Measurements from ENCODE around the gene UQCR10. TPM values are rescaled to one million over a fixed set of nuclear protein-coding genes. Genes with fewer than 3 reads are reported as not detected.
A peak's percentile ranks its signal among the peaks of the same experiment; 100 is the strongest.

Gene UQCR10
- total RNA-seq, 2 donors from 2014 or later, result 92.8 to 124 TPM

DNA sequence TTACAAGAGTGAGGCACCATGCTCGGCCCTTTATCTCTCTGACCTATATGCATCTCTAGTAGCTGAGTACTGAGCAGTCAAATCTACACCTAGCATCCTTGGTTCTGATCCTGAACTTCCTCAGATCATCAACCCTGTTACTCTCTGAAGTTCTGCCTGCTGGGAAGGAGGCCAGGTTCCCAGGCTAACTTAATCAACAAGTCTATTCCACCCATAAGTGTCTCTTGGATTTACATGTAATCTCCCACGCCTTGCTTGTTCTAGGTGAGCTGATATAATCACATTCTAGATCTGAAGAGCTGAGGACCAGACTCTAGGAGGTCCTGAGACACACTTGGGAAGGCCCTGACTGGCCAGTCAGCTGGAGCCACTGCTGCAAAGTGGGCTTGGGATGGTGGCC lies 25.2 kb upstream of the UQCR10 start:
- no peaks in the 10 kb centered on the region for H3K36me3 ChIP-seq
- 93% methylated on average over 2 of the region's 2 CpGs for WGBS
- no peak for DNase-seq (ENCODE audit: low spot score)
- H3K27me3 ChIP-seq (replicated peaks; ENCODE audit: insufficient read depth), result no peaks in the 10 kb centered on the region
- H3K4me3 ChIP-seq, result no peak overlapping the region
- intact Hi-C loops (cut with DNase I), result no loop called here
- no peaks in the 10 kb centered on the region for H3K9me3 ChIP-seq
- no peak overlapping the region for H3K27ac ChIP-seq
- no peak for TF ChIP-seq POLR2A (IDR thresholded peaks at IDR 0.05)
- H3K4me1 ChIP-seq (replicated peaks), result no peaks in the 10 kb centered on the region

DNA sequence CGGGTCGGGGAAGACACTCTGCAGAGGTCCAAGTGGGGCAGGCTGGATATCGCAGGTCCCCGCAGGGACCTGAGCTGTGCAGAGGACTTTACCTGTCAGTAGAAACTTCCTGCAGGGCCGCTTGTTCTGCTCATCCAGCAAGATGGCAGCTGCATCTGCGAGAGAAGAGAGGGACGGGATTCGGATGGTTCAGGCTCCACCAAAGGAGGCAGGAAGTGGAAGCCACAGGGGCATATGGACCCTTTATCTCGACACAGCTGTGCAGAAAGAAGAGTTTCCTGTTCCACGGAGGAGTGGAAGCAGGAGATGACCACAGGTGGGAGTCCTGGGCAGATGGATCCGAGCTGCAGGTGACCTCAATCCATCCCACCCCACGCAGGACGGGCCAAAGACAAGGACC lies 24.8 kb upstream of the UQCR10 start:
- intact Hi-C loops (cut with DNase I), result no loop called here
- Histone ChIP-seq H3K36me3 (no peaks in the 10 kb centered on the region), H3K4me3 (no peak overlapping the region), H3K9me3 (no peaks in the 10 kb centered on the region), H3K27me3 (replicated peaks; ENCODE audit: insufficient read depth) (no peaks in the 10 kb centered on the region), H3K27ac (no peak overlapping the region), H3K4me1 (replicated peaks) (no peaks in the 10 kb centered on the region)
- DNase-seq (ENCODE audit: low spot score), result no peak
- WGBS, result 82% methylated on average over 13 of the region's 13 CpGs
- TF ChIP-seq POLR2AphosphoS5 (IDR thresholded peaks at IDR 0.05), result no peak
- TF ChIP-seq, protein P1, sequence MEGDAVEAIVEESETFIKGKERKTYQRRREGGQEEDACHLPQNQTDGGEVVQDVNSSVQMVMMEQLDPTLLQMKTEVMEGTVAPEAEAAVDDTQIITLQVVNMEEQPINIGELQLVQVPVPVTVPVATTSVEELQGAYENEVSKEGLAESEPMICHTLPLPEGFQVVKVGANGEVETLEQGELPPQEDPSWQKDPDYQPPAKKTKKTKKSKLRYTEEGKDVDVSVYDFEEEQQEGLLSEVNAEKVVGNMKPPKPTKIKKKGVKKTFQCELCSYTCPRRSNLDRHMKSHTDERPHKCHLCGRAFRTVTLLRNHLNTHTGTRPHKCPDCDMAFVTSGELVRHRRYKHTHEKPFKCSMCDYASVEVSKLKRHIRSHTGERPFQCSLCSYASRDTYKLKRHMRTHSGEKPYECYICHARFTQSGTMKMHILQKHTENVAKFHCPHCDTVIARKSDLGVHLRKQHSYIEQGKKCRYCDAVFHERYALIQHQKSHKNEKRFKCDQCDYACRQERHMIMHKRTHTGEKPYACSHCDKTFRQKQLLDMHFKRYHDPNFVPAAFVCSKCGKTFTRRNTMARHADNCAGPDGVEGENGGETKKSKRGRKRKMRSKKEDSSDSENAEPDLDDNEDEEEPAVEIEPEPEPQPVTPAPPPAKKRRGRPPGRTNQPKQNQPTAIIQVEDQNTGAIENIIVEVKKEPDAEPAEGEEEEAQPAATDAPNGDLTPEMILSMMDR (IDR thresholded peaks at IDR 0.05), result no peak
- TF ChIP-seq POLR2A (IDR thresholded peaks at IDR 0.05), result no peak

DNA sequence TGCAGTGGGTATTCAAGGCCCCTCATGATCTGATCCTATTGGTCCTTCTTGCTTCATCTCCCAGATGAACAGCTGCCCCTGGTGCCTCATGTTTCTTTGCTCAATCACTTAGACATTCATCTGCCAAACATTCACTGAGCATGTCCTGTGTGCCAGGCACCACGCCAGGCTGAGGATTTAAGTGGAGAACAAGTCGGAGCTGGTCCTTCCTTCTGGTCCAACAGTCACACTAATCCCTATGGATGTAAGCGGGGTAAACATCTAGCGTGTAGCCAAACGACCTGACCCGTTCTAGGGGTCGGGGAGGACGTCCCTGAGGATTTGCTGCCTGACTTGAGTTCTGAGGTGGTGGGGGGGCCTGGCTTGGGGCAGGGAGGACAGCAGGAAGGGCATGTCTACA lies 22.3 kb upstream of the UQCR10 start:
- 32% methylated on average over 8 of the region's 8 CpGs for WGBS

DNA sequence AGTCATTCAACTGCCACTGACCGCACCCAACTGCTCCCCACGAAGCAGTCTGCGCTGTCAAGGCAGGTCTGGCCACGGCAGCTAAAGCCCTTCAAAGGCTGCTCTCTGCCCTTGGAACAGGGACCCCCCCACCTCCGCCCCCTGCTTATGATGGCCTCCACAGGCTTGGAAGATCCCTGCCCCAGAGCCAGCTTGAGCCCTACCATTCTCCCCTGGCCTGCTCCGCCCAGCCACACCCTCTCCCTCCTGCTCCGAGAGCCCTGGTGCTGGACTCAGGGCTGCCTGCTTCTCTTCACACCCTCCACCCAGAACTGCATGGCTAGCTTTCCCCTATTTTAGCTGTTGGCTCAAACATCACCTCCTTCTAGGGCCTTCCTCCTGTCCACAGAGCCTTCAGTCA lies 19.3 kb upstream of the UQCR10 start:
- no peak for DNase-seq (ENCODE audit: low spot score)
- intact Hi-C loops (cut with DNase I), result no loop called here
- Histone ChIP-seq H3K9me3 (no peaks in the 10 kb centered on the region), H3K36me3 (no peaks in the 10 kb centered on the region), H3K27me3 (replicated peaks; ENCODE audit: insufficient read depth) (no peaks in the 10 kb centered on the region), H3K27ac (no peak overlapping the region), H3K4me3 (no peak overlapping the region), H3K4me1 (replicated peaks) (no peaks in the 10 kb centered on the region)
- 94% methylated on average over 7 of the region's 7 CpGs for WGBS
- TF ChIP-seq POLR2A (IDR thresholded peaks at IDR 0.05), result no peak
- no peak for TF ChIP-seq POLR2AphosphoS5 (IDR thresholded peaks at IDR 0.05)
- TF ChIP-seq, protein P1 (IDR thresholded peaks at IDR 0.05), result no peak

More for the DNA sequence above, 22.3 kb upstream of the UQCR10 start:
- H3K9me3 ChIP-seq, result no peaks in the 10 kb centered on the region
- DNase-seq (ENCODE audit: low spot score), result peak; percentile 89
- no peaks in the 10 kb centered on the region for H3K4me1 ChIP-seq (replicated peaks)
- no peak overlapping the region for H3K4me3 ChIP-seq
- no peaks in the 10 kb centered on the region for H3K27me3 ChIP-seq (replicated peaks; ENCODE audit: insufficient read depth)
- no peak overlapping the region for H3K27ac ChIP-seq
- no peaks in the 10 kb centered on the region for H3K36me3 ChIP-seq
- TF ChIP-seq, protein P1 (IDR thresholded peaks at IDR 0.05), result no peak
- peak; percentile 84 for TF ChIP-seq POLR2AphosphoS5 (IDR thresholded peaks at IDR 0.05)
- intact Hi-C loops (cut with DNase I), result no loop called here

DNA sequence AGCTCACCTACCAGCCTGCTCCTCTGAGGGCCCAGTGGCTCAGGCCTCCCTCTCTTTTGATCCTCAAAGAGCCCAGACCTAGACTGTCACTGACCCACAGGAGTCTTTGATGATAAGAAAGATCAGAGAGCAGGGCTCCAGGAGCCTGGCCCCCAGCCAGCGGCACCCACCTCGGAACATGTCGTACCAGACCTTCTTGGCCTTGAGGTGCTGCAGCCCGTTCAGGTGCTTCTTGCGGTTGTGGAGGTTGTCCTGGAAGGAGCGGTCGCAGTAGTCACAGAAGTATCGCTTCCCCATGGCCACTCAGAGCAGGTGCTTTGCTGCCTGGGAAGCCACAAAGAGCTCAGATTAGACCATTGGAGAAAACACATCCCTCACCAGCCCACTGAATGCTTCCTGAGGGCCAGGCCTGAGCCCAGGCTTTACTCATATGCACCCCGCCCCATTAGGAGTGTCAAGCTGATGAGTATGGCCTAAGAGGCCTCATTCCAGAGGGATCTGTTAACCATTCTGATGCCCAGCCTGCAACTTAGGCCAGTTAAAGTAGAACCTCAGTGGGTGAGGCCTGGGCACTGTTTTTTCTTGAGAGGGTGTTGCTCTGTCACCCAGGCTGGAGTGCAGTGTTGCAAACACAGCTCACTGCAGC lies 18.8 kb upstream of the UQCR10 start:
- Histone ChIP-seq H3K36me3 (no peaks in the 10 kb centered on the region), H3K27me3 (replicated peaks; ENCODE audit: insufficient read depth) (no peaks in the 10 kb centered on the region), H3K4me3 (no peak overlapping the region), H3K9me3 (no peaks in the 10 kb centered on the region), H3K4me1 (replicated peaks) (no peaks in the 10 kb centered on the region), H3K27ac (no peak overlapping the region)
- TF ChIP-seq POLR2A (IDR thresholded peaks at IDR 0.05) (no peak), POLR2AphosphoS5 (IDR thresholded peaks at IDR 0.05) (no peak)
- TF ChIP-seq, protein P1 (IDR thresholded peaks at IDR 0.05), result no peak
- intact Hi-C loops (cut with DNase I), result no loop called here
- 92% methylated on average over 9 of the region's 9 CpGs for whole genome bisulfite sequencing
- no peak for DNase-seq (ENCODE audit: low spot score)
